Keratinocyte (primary cell): Measurements from ENCODE around the gene C1RL. TPM values are rescaled to one million over a fixed set of nuclear protein-coding genes. Genes with fewer than 3 reads are reported as not detected.

Source experiments
- DNase-seq: peaks from one replicate; pipeline ENCODE4 v3.0.0-alpha.2; 2011; ENCODE audit warnings: low read depth, missing footprints, low spot score
- FAIRE-seq: peaks from 2 replicates; lab custom pipeline; 2011; peaks lifted over from hg19 to GRCh38; lab: Jason Lieb, UNC
- H2AFZ ChIP-seq: 2 replicates; pipeline ENCODE4 v1.6.0; 2012; ENCODE audit warnings: low read length, control low read depth, inconsistent platforms; ENCODE audit not compliant: control insufficient read depth
- H3K27ac ChIP-seq: 2 replicates; pipeline ENCODE4 v1.5.1; 2011; ENCODE audit warnings: low read length; ENCODE audit not compliant: control insufficient read depth, insufficient read depth
- H3K27me3 ChIP-seq: 3 replicates; pipeline ENCODE4 v1.6.0; 2011; ENCODE audit warnings: low read length; ENCODE audit not compliant: control insufficient read depth, insufficient read depth; ENCODE audit errors: extremely low read depth
- H3K36me3 ChIP-seq, 2 experiments: 2 replicates in 1 of 2; 3 replicates in 1 of 2; pipeline ENCODE4 v1.5.1; 2011; ENCODE audit warnings: low read length in 2 of 2, mild to moderate bottlenecking in 1 of 2; ENCODE audit not compliant: control insufficient read depth in 2 of 2, insufficient read depth in 2 of 2; ENCODE audit errors: extremely low read depth in 1 of 2
- H3K4me1 ChIP-seq: 3 replicates; pipeline ENCODE4 v1.5.1; 2011; ENCODE audit warnings: low read length; ENCODE audit not compliant: control insufficient read depth, insufficient read depth; ENCODE audit errors: extremely low read depth
- H3K4me2 ChIP-seq: 3 replicates; pipeline ENCODE4 v1.6.0; 2011; ENCODE audit warnings: low read depth, low read length; ENCODE audit not compliant: control insufficient read depth, insufficient read depth; ENCODE audit errors: extremely low read depth
- H3K4me3 ChIP-seq, 3 experiments: fragments of 200-600 bp in 1 of 3; sonication (generic) in 1 of 3; 2 replicates in 2 of 3; 3 replicates in 1 of 3; pipeline ENCODE4 v1.5.1; 2011 to 2016; ENCODE audit warnings: low read length in 3 of 3, mild to moderate bottlenecking in 3 of 3, control low read depth in 2 of 3, inconsistent platforms in 1 of 3, low read depth in 1 of 3, mixed read lengths in 1 of 3, mixed run types in 1 of 3, moderate library complexity in 1 of 3; ENCODE audit not compliant: control insufficient read depth in 2 of 3, insufficient read depth in 2 of 3; ENCODE audit errors: extremely low read depth in 1 of 3
- H3K79me2 ChIP-seq: 2 replicates; pipeline ENCODE4 v1.6.0; 2012; ENCODE audit warnings: low read length; ENCODE audit not compliant: control insufficient read depth, insufficient read depth
- H3K9ac ChIP-seq: 3 replicates; pipeline ENCODE4 v1.6.0; 2011; ENCODE audit warnings: low read length; ENCODE audit not compliant: control insufficient read depth, insufficient read depth; ENCODE audit errors: extremely low read depth
- H3K9me1 ChIP-seq: 3 replicates; pipeline ENCODE4 v1.6.0; 2011; ENCODE audit warnings: low read length; ENCODE audit not compliant: control insufficient read depth, insufficient read depth; ENCODE audit errors: extremely low read depth
- H3K9me3 ChIP-seq: 2 replicates; pipeline ENCODE4 v1.5.1; 2012; ENCODE audit warnings: low read depth, low read length; ENCODE audit not compliant: control insufficient read depth
- H4K20me1 ChIP-seq: 3 replicates; pipeline ENCODE4 v1.6.0; 2011; ENCODE audit warnings: low read length; ENCODE audit not compliant: control insufficient read depth, insufficient read depth; ENCODE audit errors: extremely low read depth
- EZH2 ChIP-seq: IDR thresholded peaks from one replicate; pipeline ENCODE4 v1.6.1; 2012; ENCODE audit warnings: inconsistent platforms, mild to moderate bottlenecking, low read length, moderate library complexity
- dilution Hi-C: fragments of 300-500 bp; cut with MboI; formaldehyde crosslinking; loops from one replicate; pipeline ENCODE4 v1.7.0; 2020; ENCODE audit warnings: low sequenced_read_pairs; ENCODE audit not compliant: extremely low pct_ligation_motif_present
- polyA plus RNA-seq, 5 experiments: library from polyadenylated mRNA; depleted of rRNA in 3 of 5; stranded (reverse) in 3 of 5; stranded (forward) in 1 of 5; unstranded in 1 of 5; fragments of >200 nt; gene quantifications; 1 replicate in 1 of 5; 2 replicates in 3 of 5; 3 replicates in 1 of 5; pipeline versions ENCODE4 v1.2.1 to v1.2.3, GENCODE V29; 2011 to 2012; ENCODE audit warnings: missing spikeins in 2 of 5, low read depth in 1 of 5, low replicate concordance in 1 of 5
- TF ChIP-seq, protein P1 (sequence below), 3 experiments: IDR thresholded peaks in 1 of 3; conservative IDR thresholded peaks in 1 of 3; optimal IDR thresholded peaks in 1 of 3; 2 replicates in 2 of 3; 3 replicates in 1 of 3; pipeline versions ENCODE3 to v1.5.1; 2011; ENCODE audit warnings: low read length in 3 of 3, mild to moderate bottlenecking in 3 of 3, moderate library complexity in 2 of 3, control low read depth in 1 of 3, inconsistent platforms in 1 of 3; ENCODE audit not compliant: insufficient read depth in 2 of 3; ENCODE audit errors: extremely low read depth in 1 of 3

C1RL gene
- polyA plus RNA-seq, 1 donor (not counting 4 experiments of a cell fraction or from before 2014, with no cell fraction given), result 9.3 TPM

DNA sequence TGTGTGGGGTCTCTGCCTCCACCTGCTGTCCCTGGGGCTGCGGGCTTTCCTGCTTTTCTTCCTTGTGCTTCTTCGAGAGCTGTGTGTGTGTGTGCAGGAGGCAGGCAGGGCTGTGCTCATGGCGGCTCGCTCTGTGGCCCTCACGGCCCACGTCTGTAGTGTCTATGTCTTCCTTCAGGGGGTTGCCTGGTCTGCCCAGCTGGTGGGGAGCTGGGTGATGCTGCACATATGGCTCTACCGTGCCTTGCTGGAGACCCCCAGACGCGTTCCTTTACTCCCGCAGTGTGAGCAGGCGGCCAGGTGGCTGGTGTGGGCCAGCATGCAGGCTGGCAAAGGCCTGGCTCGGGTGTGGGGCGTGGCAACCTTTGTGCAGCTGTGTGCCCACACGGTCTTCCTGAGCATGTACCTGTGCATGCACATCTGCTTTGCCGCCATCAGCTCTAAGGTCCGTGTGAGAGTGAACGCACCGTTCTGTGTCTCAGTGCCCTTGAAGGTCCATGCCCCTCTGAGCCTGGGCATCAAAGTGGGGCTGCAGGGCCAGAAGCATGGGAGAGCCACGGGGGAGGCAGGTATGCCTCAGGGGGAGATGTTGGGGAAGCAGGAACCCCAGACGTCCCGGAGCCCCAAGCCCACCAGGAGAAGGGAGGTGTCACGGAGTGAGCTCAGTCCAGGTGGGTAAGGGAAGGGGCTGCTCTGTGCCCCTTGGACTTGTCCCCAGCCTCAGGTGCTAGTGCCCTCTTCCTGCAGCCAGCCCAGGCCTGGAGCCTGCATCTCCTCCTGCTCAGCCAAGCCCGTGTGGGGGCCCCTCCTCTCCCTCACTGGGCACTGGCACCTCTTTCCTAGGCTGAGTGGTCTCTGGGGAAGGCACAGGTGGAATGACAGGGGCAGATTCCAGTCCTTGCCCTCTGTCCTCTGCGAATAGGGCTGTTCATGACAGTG is 47.5 kb upstream of the C1RL start:
- H3K9me3 ChIP-seq, result no peaks in the 10 kb centered on the region
- H3K9me1 ChIP-seq, result no peaks in the 10 kb centered on the region
- H3K27me3 ChIP-seq, result no peaks in the 10 kb centered on the region
- dilution Hi-C loops, result no loop called here
- no peak for TF ChIP-seq EZH2
- TF ChIP-seq, protein P1, sequence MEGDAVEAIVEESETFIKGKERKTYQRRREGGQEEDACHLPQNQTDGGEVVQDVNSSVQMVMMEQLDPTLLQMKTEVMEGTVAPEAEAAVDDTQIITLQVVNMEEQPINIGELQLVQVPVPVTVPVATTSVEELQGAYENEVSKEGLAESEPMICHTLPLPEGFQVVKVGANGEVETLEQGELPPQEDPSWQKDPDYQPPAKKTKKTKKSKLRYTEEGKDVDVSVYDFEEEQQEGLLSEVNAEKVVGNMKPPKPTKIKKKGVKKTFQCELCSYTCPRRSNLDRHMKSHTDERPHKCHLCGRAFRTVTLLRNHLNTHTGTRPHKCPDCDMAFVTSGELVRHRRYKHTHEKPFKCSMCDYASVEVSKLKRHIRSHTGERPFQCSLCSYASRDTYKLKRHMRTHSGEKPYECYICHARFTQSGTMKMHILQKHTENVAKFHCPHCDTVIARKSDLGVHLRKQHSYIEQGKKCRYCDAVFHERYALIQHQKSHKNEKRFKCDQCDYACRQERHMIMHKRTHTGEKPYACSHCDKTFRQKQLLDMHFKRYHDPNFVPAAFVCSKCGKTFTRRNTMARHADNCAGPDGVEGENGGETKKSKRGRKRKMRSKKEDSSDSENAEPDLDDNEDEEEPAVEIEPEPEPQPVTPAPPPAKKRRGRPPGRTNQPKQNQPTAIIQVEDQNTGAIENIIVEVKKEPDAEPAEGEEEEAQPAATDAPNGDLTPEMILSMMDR (optimal IDR thresholded peaks at IDR 0.05 in 1 of 3, IDR thresholded peaks at IDR 0.05 in 1 of 3, conservative IDR thresholded peaks at IDR 0.05 in 1 of 3; ENCODE audit: extremely low read depth in 1 of 3, insufficient read depth in 2 of 3, low read length in 3 of 3), result no peak
- H3K4me1 ChIP-seq, result peaks cover 16% of the 10 kb centered on the region
- peaks cover 3% of the 10 kb centered on the region for H4K20me1 ChIP-seq
- no peak overlapping the region for H3K4me3 ChIP-seq
- DNase-seq (no peak), FAIRE-seq (no peak)
- H3K79me2 ChIP-seq, result no peaks in the 10 kb centered on the region
- no peak overlapping the region for H3K9ac ChIP-seq
- H3K4me2 ChIP-seq, result no peak overlapping the region
- no peak overlapping the region for H3K27ac ChIP-seq
- H3K36me3 ChIP-seq, result peaks cover 0 to 7% of the 10 kb centered on the region in 2 experiments
- H2AFZ ChIP-seq, result no peak overlapping the region

DNA sequence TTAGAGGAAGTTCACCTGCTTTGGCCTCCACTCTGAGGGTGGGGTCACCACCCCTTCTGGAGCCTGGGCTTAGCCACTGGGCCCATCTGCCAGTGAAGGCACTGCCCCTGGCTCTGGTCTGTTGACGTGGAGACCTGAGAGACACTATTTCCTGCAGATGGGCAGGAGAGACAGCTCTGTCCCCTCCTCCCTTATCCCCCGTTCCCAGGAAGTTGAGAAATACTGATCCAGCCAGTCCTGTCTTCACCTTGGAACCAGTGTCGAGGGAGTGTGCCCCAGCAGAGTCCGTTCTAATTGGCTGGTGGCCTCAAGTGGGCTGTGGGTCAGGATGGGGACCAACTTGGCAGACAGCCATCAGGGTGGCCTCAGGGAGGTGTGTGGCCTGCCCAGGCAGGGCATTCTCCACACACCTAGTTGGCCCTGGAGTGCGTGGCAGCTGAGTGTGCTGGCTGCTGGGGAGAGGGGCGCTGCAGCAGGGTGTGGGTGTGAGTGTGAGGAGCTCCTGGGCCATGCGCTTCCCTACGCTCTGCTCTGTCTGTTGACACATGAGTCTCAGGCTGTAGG is 46.5 kb upstream of the C1RL start:
- Histone ChIP-seq H3K4me1 (peaks cover 16% of the 10 kb centered on the region), H3K79me2 (no peaks in the 10 kb centered on the region), H3K9me1 (no peaks in the 10 kb centered on the region), H3K36me3 (peaks cover 4 to 12% of the 10 kb centered on the region in 2 experiments), H3K4me2 (peak overlapping the region; percentile 47), H3K27me3 (no peaks in the 10 kb centered on the region), H3K9me3 (no peaks in the 10 kb centered on the region), H4K20me1 (peaks cover 3% of the 10 kb centered on the region), H3K27ac (no peak overlapping the region), H2AFZ (no peak overlapping the region), H3K9ac (no peak overlapping the region), H3K4me3 (no peak overlapping the region)
- FAIRE-seq, result no peak
- no peak for DNase-seq
- TF ChIP-seq, protein P1 (optimal IDR thresholded peaks at IDR 0.05 in 1 of 3, IDR thresholded peaks at IDR 0.05 in 1 of 3, conservative IDR thresholded peaks at IDR 0.05 in 1 of 3; ENCODE audit: extremely low read depth in 1 of 3, insufficient read depth in 2 of 3, low read length in 3 of 3), result peak in 1 of 3 experiments; percentile 18
- no peak for TF ChIP-seq EZH2
- dilution Hi-C loops, result no loop called here
